HepG2 (cell line): ENCODE results near the gene SPRED2. TPM values are rescaled to one million over a fixed set of nuclear protein-coding genes. Genes with fewer than 3 reads are reported as not detected.

Source experiments
- ELF3 ChIP-seq: IDR thresholded peaks from 2 replicates; pipeline ENCODE4 v1.6.1; 2016; ENCODE audit warnings: missing genetic modification reagents, missing compliant biosample characterization
- JUNB ChIP-seq: sonication (generic); formaldehyde crosslinking; IDR thresholded peaks from 2 replicates; pipeline ENCODE4 v1.8.0; 2022; ENCODE audit warnings: missing genetic modification reagents, mild to moderate bottlenecking, borderline replicate concordance
- REST ChIP-seq, 2 experiments: IDR thresholded peaks; 2 replicates each; pipeline ENCODE4 v1.6.1; 2011 to 2012; ENCODE audit warnings: low read length in 2 of 2, borderline replicate concordance in 1 of 2, low read depth in 1 of 2, mild to moderate bottlenecking in 1 of 2, moderate library complexity in 1 of 2
- SALL1 ChIP-seq: sonication (generic); formaldehyde crosslinking; IDR thresholded peaks from 2 replicates; pipeline ENCODE4 v1.8.0; 2022; ENCODE audit warnings: mild to moderate bottlenecking, missing genetic modification reagents
- SP1 ChIP-seq, 2 experiments: fragments of 450-650 bp in 1 of 2; sonication (generic) in 1 of 2; formaldehyde crosslinking in 1 of 2; IDR thresholded peaks; 2 replicates each; pipeline versions ENCODE4 v1.4.0 to v1.6.1; 2016 to 2020; ENCODE audit warnings: missing genetic modification reagents in 1 of 2
- ZNF20 ChIP-seq: sonication (generic); formaldehyde crosslinking; IDR thresholded peaks from 2 replicates; pipeline ENCODE4 v1.4.0; 2020; ENCODE audit warnings: mild to moderate bottlenecking, moderate library complexity, missing genetic modification reagents
- polyA plus RNA-seq, 8 experiments: library from polyadenylated mRNA; depleted of rRNA in 3 of 8; stranded (reverse) in 7 of 8; unstranded in 1 of 8; fragments of >200 nt; fragmentation: Illumina TruSeq in 4 of 8; extraction: Trizol in 4 of 8; gene quantifications; 2 replicates each; pipeline versions ENCODE4 v1.2.1 to v1.2.3, GENCODE V29; 2011 to 2016; ENCODE audit warnings: low read depth in 4 of 8, missing spikeins in 1 of 8, mixed read lengths in 1 of 8; ENCODE audit not compliant: insufficient read depth in 1 of 8
- total RNA-seq, 5 experiments: library from RNA; depleted of rRNA; stranded (reverse); fragments of >200 nt; fragmentation: Illumina TruSeq; extraction: Trizol; gene quantifications; 2 replicates each; pipeline ENCODE4 v1.2.3, GENCODE V29; 2016; ENCODE audit warnings: low read depth in 1 of 5
- TF ChIP-seq, protein P1 (sequence below): sonication (generic); formaldehyde crosslinking; IDR thresholded peaks from 2 replicates; pipeline ENCODE4 v1.4.0; 2020; ENCODE audit warnings: mild to moderate bottlenecking, missing genetic modification reagents

The SPRED2 gene
- total and polyA plus RNA-seq, 2 of the 13 experiments (the other 11 are each of a cell fraction or from before 2014, with no cell fraction given) = 13.0 to 37.0 TPM

DNA sequence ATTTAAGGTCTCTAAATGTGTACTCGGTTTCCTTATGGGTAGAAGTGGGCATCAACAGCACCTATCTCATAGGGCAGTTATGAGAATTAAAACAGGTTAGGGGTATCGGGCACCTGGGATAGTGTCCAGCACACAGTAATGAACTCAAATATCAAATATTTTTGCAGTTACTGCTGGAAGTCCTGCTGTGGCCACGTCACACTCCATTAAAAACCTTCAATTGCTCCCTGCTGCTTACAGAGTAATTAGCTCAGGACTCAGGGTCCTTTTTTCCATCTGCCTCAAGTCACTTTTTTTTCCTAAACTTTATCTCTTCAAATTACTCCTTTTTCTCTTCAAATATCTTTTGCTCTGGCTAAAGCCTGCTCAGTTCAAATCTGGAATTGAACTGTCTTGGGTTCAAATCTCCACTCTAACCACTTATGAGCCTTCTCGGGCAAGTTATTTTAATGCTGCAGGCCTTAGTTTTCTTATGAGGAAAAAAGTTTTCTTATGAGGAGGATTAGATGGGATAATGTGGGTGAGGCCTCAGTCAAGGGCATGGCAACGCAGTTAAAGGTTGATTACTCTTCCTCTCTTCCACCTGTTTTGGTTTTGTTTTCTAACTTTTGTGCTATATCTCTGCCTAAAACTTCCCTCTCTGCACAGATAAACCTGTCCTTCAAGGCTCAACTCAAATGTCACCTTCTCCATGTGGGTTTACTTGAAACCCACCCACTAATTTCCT is 36.6 kb downstream of the SPRED2 start (continued):
- TF ChIP-seq REST (IDR thresholded peaks at IDR 0.05; ENCODE audit: borderline replicate concordance in 1 of 2, low read depth in 1 of 2, low read length in 2 of 2) (no peak), ZNF20 (CRISPR knock-in tag) (no peak), SALL1 (CRISPR knock-in tag) (no peak), JUNB (CRISPR knock-in tag) (no peak), ELF3 (CRISPR knock-in tag) (no peak), SP1 (IDR thresholded peaks at IDR 0.05) (no peak), SP1 (CRISPR knock-in tag; IDR thresholded peaks at IDR 0.05) (no peak)
- TF ChIP-seq, protein P1, sequence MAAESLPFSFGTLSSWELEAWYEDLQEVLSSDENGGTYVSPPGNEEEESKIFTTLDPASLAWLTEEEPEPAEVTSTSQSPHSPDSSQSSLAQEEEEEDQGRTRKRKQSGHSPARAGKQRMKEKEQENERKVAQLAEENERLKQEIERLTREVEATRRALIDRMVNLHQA (CRISPR knock-in tag) = no peak
